ENCODE results near the gene MOV10.
"Not testable (repeated sequence)": the region's sequence is repeated elsewhere in the genome, so short reads cannot be mapped to it uniquely, and the experiment has no call there.

Gene MOV10

GRCh38 chr1:112714313-112715263, 40.1 kb downstream of the MOV10 start:
- no peak for DNase-seq

- DNase-seq: peak; percentile 69
Observed at GRCh38 chr1:112715264-112716053, 41.0 kb downstream of the MOV10 start, which contains the start of gene PPM1J. Gene PPM1J (minus strand): TSS chr1:112715332. CDS start chr1:112715301, 31 bp downstream.

- DNase-seq: peak; percentile 68
Observed at GRCh38 chr1:112716133-112716720, 41.8 kb downstream of the MOV10 start.

- DNase-seq: no peak
Observed at GRCh38 chr1:112717263-112717873, 42.9 kb downstream of the MOV10 start.

GRCh38 chr1:112718691-112719418, 44.4 kb downstream of the MOV10 start:
- peak; percentile 73 for DNase-seq

GRCh38 chr1:112719706-112720105, 45.2 kb downstream of the MOV10 start:
- no peak for DNase-seq

- DNase-seq: no peak
Observed at GRCh38 chr1:112720800-112721199, 46.3 kb downstream of the MOV10 start.

- not testable (repeated sequence) for DNase-seq
Observed at GRCh38 chr1:112721294-112721693, 46.8 kb downstream of the MOV10 start.

- DNase-seq: no peak
Observed at GRCh38 chr1:112721966-112722524, 47.6 kb downstream of the MOV10 start.

GRCh38 chr1:112722601-112723510, 48.4 kb downstream of the MOV10 start:
- DNase-seq: no peak

GRCh38 chr1:112723511-112723839, 49.0 kb downstream of the MOV10 start:
- no peak for DNase-seq

- DNase-seq: not testable (repeated sequence)
Observed at GRCh38 chr1:112724240-112724639, 49.8 kb downstream of the MOV10 start.

GRCh38 chr1:112727716-112728115, 53.3 kb downstream of the MOV10 start:
- peak; percentile 14 for DNase-seq

GRCh38 chr1:112728306-112728971, 54.0 kb downstream of the MOV10 start:
- not testable (repeated sequence) for DNase-seq

GRCh38 chr1:112729011-112729410, 54.6 kb downstream of the MOV10 start:
- DNase-seq: not testable (repeated sequence)

GRCh38 chr1:112729909-112730308, 55.5 kb downstream of the MOV10 start:
- no peak for DNase-seq

GRCh38 chr1:112731451-112731850, 57.0 kb downstream of the MOV10 start:
- no peak for DNase-seq

GRCh38 chr1:112735752-112736151, 61.3 kb downstream of the MOV10 start:
- peak; percentile 51 for DNase-seq

GRCh38 chr1:112737573-112737972, 63.1 kb downstream of the MOV10 start:
- DNase-seq: no peak
